Transverse colon (tissue), 4 donors: ENCODE results near the gene WDR64.

Source experiments
- CTCF ChIP-seq, 5 experiments: fragments of 200-600 bp in 3 of 5; fragments of 450-650 bp in 2 of 5; sonication (generic) in 3 of 5; IDR thresholded peaks; 1 replicate in 2 of 5; 2 replicates in 3 of 5; pipeline ENCODE4 v1.5.1; 2016 to 2017; ENCODE audit warnings: antibody characterized with exemption in 5 of 5, inconsistent platforms in 3 of 5, mild to moderate bottlenecking in 2 of 5, moderate library complexity in 1 of 5
- POLR2A ChIP-seq: fragments of 450-650 bp; IDR thresholded peaks from one replicate; pipeline ENCODE4 v1.6.1; 2016; ENCODE audit warnings: antibody characterized with exemption, mild to moderate bottlenecking, moderate library complexity
- POLR2AphosphoS5 ChIP-seq, 3 donors: sonication (generic); formaldehyde crosslinking; IDR thresholded peaks; one replicate each; pipeline ENCODE4 v1.6.1; 2016; ENCODE audit warnings: antibody characterized with exemption in 3 of 3

GRCh38 chr1:241751524-241751923 lies 99.4 kb downstream of the WDR64 start:
- TF ChIP-seq CTCF (IDR thresholded peaks at IDR 0.05) (no peak), POLR2AphosphoS5 (IDR thresholded peaks at IDR 0.05) (no peak), POLR2A (no peak)
